Stimulated activated naive CD8-positive, alpha-beta T cell treated with anti-CD3 and anti-CD28 coated beads, Interleukin-15, Interleukin-2, amounts not matched to agents 100 ng/mL and 50 ng/mL, for 24 hours (primary cell): ENCODE data around the gene CALHM6.

Experiments used
- H3K27ac Mint-ChIP-seq: one replicate; pipeline ENCODE4 v1.8.0; 2021; ENCODE audit warnings: mild to moderate bottlenecking, mixed read lengths
- H3K27me3 Mint-ChIP-seq: one replicate; pipeline ENCODE4 v1.8.0; 2021; ENCODE audit warnings: mixed read lengths
- H3K36me3 Mint-ChIP-seq: one replicate; pipeline ENCODE4 v1.8.0; 2021; ENCODE audit warnings: low read depth, mixed read lengths
- H3K4me1 Mint-ChIP-seq: one replicate; pipeline ENCODE4 v1.8.0; 2021; ENCODE audit warnings: low read depth, mixed read lengths
- H3K4me3 Mint-ChIP-seq: one replicate; pipeline ENCODE4 v1.8.0; 2021; ENCODE audit warnings: mild to moderate bottlenecking, mixed read lengths
- H3K9me3 Mint-ChIP-seq: one replicate; pipeline ENCODE4 v1.8.0; 2021; ENCODE audit warnings: mixed read lengths

CALHM6 gene

DNA sequence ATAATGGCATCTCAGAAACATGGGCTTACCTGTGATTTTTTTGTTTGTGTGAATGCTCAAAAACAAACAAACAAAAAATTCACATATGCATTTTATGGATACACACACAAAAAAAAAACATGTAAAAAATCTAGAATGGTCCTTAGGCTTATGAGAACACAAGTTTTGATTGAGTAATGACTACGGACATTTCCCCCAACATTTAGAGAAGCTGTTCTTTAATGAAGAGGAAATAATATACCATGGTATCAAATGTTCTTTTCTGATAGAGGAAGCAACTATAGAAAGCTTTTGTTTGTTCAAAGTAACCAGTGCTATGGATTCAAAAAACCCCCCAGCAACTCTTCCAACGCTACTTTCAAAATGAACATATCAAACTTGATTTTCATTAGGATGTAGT is 8.6 kb upstream of the CALHM6 start:
- Mint-ChIP-seq H3K27ac (no peak overlapping the region), H3K36me3 (no peaks in the 10 kb centered on the region), H3K4me1 (peaks cover 11% of the 10 kb centered on the region), H3K27me3 (peaks cover 16% of the 10 kb centered on the region), H3K9me3 (no peaks in the 10 kb centered on the region), H3K4me3 (no peak overlapping the region)

DNA sequence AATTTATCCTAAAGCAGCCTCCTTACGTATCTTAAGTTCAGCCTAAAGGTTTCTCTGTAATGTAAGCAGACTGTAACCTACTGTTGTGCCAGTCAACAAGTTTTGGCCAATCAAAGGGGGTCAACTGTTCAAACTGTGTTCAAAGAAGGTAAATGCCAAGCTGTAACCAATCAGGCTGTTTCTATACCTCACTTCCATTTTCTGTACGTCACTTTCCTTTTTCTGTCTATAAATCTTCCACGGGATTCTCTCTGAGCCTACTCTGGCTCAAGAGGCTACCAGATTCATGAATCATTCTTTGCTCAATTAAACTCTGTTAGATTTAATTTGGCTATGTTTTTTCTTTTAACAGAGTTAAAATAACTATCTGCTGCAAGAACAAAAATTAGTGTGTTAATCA is 5.1 kb upstream of the CALHM6 start:
- H3K27me3 Mint-ChIP-seq = peaks cover 19% of the 10 kb centered on the region
- H3K4me1 Mint-ChIP-seq = peaks cover 8% of the 10 kb centered on the region
- no peaks in the 10 kb centered on the region for H3K9me3 Mint-ChIP-seq
- H3K27ac Mint-ChIP-seq = no peak overlapping the region
- H3K36me3 Mint-ChIP-seq = no peaks in the 10 kb centered on the region
- H3K4me3 Mint-ChIP-seq = no peak overlapping the region

DNA sequence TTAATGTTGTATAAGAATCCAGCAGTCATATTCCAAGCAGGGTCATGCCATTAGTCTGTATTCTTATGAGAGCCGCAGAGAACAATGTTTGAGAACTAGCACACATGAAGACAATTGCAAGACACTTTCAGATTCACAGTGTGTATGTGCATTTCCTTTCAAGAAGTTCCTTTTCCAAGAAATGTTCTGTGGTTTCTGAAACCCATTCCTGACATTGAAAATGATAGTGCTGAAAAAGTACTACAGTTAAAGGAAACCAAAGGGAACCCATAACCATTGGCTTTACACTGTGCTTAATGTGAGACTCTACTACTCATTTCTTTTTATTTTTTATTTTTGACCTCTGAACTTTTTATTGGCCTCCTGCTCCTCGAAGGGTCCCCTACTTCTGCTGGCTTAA is 4.2 kb upstream of the CALHM6 start:
- Mint-ChIP-seq H3K27me3 (peaks cover 20% of the 10 kb centered on the region), H3K27ac (no peak overlapping the region), H3K4me1 (peaks cover 11% of the 10 kb centered on the region), H3K9me3 (no peaks in the 10 kb centered on the region), H3K4me3 (no peak overlapping the region), H3K36me3 (no peaks in the 10 kb centered on the region)

DNA sequence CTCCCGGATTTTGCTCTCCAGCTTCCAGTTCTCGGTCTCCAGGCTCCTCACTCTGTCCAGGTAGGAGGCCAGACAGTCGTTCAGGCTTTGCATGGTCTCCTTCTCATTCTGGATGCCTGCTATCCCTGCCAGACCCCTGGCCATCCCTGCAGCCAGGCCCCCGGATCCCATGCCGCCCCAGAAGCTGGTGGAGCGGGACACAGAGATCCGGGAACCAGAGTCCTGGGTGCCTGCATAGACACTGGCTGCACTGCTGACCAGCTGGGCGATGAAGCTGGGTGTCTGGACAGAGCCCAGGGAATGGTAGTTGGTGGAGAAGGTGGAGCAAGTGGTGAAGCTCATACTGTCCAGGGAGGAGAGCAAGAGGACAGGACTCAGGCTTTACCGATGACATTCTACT is 2.9 kb upstream of the CALHM6 start:
- Mint-ChIP-seq H3K27me3 (peaks cover 29% of the 10 kb centered on the region), H3K36me3 (no peaks in the 10 kb centered on the region), H3K9me3 (no peaks in the 10 kb centered on the region), H3K4me3 (no peak overlapping the region), H3K4me1 (peaks cover 19% of the 10 kb centered on the region), H3K27ac (no peak overlapping the region)

DNA sequence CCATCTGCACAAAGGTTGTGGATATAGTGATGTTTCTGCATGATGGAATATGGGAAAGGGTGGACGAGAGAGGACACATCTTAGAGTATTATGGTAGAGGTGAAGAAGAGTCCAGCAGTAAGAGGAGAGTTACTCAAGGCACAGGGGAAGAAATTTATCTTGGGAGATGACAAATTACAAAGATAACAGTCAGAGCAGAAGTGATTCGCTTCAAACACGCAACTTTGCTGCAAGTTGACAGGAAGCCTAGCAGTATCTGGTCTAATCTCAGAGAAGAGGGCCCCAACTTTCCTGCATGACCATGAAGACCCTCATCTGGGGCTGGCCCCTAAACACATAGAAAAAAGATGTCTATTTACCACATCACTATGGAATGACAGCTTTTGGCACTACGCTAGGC is 1.2 kb upstream of the CALHM6 start:
- Mint-ChIP-seq H3K27ac (no peak overlapping the region), H3K27me3 (peaks cover 41% of the 10 kb centered on the region), H3K36me3 (no peaks in the 10 kb centered on the region), H3K4me1 (peaks cover 30% of the 10 kb centered on the region), H3K9me3 (no peaks in the 10 kb centered on the region), H3K4me3 (no peak overlapping the region)

DNA sequence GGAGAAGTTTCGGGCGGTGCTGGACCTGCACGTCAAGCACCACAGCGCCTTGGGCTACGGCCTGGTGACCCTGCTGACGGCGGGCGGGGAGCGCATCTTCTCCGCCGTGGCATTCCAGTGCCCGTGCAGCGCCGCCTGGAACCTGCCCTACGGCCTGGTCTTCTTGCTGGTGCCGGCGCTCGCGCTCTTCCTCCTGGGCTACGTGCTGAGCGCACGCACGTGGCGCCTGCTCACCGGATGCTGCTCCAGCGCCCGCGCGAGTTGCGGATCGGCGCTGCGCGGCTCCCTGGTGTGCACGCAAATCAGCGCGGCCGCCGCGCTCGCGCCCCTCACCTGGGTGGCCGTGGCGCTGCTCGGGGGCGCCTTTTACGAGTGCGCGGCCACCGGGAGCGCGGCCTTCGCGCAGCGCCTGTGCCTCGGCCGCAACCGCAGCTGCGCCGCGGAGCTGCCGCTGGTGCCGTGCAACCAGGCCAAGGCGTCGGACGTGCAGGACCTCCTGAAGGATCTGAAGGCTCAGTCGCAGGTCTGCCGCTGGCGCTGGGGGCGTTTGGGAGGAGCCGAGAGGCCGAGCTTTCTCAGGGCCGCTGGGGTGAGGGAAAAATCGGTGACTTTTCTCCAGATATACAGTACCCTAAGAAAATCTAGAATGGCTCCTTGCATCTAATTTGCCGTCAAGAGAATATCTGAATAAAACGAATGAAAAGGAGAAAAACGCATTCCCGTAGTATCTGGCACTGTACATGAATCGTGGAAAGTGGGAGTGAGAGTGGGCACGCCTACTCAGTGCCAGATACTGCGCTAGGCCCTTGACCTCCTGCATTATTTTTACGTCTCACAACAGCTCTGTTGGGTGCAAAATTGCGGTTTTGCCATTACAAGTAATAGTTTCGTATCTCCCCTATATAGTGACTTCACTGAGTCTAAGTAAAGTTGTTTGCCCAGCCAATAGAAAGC is 1.0 kb downstream of the CALHM6 start:
- no peaks in the 10 kb centered on the region for H3K9me3 Mint-ChIP-seq
- peaks cover 46% of the 10 kb centered on the region for H3K4me1 Mint-ChIP-seq
- peak overlapping the region; percentile 72 for H3K27ac Mint-ChIP-seq
- peak overlapping the region; percentile 75 for H3K4me3 Mint-ChIP-seq
- no peaks in the 10 kb centered on the region for H3K36me3 Mint-ChIP-seq
- H3K27me3 Mint-ChIP-seq = peaks cover 41% of the 10 kb centered on the region

DNA sequence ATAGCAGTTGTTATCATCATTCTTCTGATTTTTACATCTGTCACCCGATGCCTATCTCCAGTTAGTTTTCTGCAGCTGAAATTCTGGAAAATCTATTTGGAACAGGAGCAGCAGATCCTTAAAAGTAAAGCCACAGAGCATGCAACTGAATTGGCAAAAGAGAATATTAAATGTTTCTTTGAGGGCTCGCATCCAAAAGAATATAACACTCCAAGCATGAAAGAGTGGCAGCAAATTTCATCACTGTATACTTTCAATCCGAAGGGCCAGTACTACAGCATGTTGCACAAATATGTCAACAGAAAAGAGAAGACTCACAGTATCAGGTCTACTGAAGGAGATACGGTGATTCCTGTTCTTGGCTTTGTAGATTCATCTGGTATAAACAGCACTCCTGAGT is 2.1 kb downstream of the CALHM6 start:
- no peak overlapping the region for H3K4me3 Mint-ChIP-seq
- peaks cover 41% of the 10 kb centered on the region for H3K27me3 Mint-ChIP-seq
- no peak overlapping the region for H3K27ac Mint-ChIP-seq
- H3K4me1 Mint-ChIP-seq = peaks cover 46% of the 10 kb centered on the region
- H3K36me3 Mint-ChIP-seq = no peaks in the 10 kb centered on the region
- no peaks in the 10 kb centered on the region for H3K9me3 Mint-ChIP-seq

DNA sequence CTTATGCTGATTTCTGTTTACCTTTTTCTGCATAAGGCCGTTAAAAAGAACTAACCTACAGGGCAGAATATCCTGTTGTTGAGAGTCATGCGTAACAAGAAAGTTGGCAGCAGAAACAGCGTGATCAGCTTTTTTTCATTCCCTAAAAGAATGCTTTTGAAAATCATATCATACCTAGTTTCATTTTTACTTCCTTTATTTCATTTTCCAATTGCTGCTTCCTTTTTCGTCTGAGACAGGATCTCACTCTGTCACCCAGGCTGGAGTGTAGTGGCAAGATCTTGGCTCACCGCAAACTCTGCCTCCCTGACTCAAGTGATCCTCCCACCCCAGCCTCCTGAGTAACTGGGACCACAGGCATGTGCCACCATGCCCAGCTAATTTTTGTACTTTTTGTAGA is 4.1 kb downstream of the CALHM6 start:
- Mint-ChIP-seq H3K27ac (no peak overlapping the region), H3K9me3 (no peaks in the 10 kb centered on the region), H3K4me3 (no peak overlapping the region), H3K36me3 (no peaks in the 10 kb centered on the region), H3K27me3 (peaks cover 34% of the 10 kb centered on the region), H3K4me1 (peaks cover 46% of the 10 kb centered on the region)

DNA sequence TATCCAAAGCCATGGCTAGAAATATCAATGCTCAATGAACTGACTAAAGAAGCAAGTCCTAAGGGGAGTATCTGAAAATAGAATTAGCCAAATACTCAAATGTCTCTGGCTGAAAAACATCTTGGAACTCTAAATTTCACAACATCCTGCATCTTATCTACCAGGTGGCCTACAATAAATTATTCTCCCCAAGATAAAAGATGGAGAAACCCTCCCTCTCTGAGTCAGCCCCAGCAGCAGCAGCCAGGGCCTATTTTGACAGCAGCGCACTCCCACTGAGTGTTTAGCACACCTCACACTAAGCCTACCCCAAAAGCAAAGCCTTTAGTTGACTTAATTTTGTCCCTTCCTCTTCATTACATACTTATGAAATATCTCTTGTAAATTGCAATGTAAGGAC is 5.9 kb downstream of the CALHM6 start:
- H3K4me1 Mint-ChIP-seq = peaks cover 34% of the 10 kb centered on the region
- H3K27ac Mint-ChIP-seq = no peak overlapping the region

DNA sequence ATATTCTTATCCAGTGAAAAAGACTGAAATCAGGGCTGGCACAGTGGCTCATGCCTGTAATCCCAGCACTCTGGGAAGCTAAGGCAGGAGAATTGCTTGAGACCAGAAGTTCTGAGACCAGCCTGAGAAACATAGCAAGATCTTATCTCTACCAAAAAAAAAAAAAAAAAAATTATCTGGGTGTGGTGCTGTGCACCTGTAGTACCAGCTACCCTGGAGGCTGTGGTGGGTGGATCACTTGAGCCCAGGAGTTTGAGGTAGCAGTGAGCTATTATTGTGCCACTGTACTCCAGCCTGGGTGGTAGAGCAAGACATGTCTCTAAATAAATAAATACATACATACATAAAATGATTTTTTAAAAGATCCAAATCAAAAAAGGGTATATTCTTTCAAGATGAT is 6.3 kb downstream of the CALHM6 start:
- Mint-ChIP-seq H3K4me1 (peaks cover 33% of the 10 kb centered on the region), H3K36me3 (no peaks in the 10 kb centered on the region), H3K27me3 (peaks cover 19% of the 10 kb centered on the region), H3K4me3 (no peak overlapping the region), H3K27ac (no peak overlapping the region), H3K9me3 (no peaks in the 10 kb centered on the region)

More for the DNA sequence above, 5.9 kb downstream of the CALHM6 start:
- Mint-ChIP-seq H3K36me3 (no peaks in the 10 kb centered on the region), H3K27me3 (peaks cover 21% of the 10 kb centered on the region), H3K4me3 (no peak overlapping the region), H3K9me3 (no peaks in the 10 kb centered on the region)

DNA sequence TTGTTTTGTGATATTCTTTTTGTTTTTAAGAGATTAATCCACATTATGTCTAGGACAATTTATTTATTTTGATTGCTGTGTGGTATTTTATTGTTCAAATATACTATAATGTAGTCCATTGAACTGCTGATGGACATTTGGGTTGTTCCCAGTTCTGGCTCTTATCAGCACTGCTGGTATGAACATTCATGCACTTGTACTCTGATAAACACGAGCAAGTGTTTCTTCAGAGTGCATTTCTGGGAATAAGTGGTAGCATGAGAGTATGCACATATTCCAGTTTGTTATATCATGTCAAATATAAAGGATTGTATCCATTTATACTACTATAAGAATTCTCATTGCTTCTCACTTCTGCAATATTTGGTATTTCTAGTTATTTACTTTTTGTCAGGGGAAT is 7.1 kb downstream of the CALHM6 start:
- H3K36me3 Mint-ChIP-seq = no peaks in the 10 kb centered on the region
- no peak overlapping the region for H3K27ac Mint-ChIP-seq
- peaks cover 26% of the 10 kb centered on the region for H3K4me1 Mint-ChIP-seq
- no peak overlapping the region for H3K4me3 Mint-ChIP-seq
- peaks cover 11% of the 10 kb centered on the region for H3K27me3 Mint-ChIP-seq
- no peaks in the 10 kb centered on the region for H3K9me3 Mint-ChIP-seq

DNA sequence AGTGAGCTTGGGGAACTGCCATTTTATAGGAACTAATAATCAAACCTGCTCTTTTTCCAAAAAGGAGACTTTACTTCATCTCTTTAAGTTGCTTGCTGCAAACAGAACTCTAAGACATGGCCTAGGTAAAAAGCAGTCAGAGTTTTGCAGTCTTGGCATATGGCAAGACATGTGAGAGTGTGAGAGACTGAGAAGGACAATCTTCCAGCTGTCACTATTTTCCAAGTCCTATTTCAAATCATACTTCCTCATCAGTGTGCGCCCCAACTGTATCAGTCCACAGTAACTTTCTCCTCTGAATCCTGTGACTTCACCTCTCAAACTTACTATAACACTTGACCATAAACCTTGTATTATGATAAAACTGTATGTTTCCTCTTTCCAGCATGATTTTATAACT is 10.4 kb downstream of the CALHM6 start:
- no peaks in the 10 kb centered on the region for H3K27me3 Mint-ChIP-seq
- H3K36me3 Mint-ChIP-seq = no peaks in the 10 kb centered on the region
- no peak overlapping the region for H3K27ac Mint-ChIP-seq
- H3K4me3 Mint-ChIP-seq = no peak overlapping the region
- no peaks in the 10 kb centered on the region for H3K9me3 Mint-ChIP-seq
- H3K4me1 Mint-ChIP-seq = peaks cover 21% of the 10 kb centered on the region

DNA sequence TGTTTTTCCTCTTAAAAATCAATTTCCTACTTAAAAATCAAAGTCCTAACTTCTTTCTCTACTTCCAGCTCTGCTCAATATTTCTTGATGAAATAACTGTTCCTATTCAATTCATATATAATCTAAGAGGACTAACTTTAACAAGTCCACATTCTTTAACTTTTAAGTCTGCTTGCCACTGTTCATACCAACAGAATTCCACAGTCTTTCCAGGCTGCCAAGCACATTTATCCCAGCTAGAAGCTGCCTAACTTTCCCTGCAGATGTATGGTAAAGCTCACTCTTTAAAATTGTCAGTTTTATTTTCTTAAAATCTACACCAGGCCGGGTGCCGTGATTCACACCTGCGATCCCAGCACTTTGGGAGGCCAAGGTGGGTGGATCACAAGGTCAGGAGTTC is 11.5 kb downstream of the CALHM6 start:
- H3K9me3 Mint-ChIP-seq = no peaks in the 10 kb centered on the region

DNA sequence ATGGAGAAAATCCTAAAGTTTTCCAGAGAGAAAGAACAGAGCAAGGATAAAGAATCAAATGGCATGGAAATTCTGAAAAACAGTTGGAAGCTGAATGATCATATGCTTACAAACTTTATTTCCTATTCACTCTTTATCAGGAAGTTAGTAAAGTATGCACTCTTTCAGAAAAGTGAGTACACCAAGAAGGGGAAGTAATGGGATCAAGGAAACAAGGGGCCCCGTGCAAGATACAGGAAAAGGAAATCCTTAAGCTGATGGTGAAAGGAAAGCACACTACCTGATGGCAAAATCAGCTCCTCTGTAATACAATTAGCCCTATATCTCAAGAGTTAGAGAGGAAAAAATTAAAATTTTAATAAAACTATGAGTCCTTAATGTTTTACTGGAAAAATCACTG is 14.0 kb downstream of the CALHM6 start:
- Mint-ChIP-seq H3K27me3 (no peaks in the 10 kb centered on the region), H3K9me3 (no peaks in the 10 kb centered on the region), H3K27ac (no peak overlapping the region), H3K4me1 (peaks cover 20% of the 10 kb centered on the region), H3K4me3 (peak overlapping the region; percentile 19), H3K36me3 (no peaks in the 10 kb centered on the region)

More for the DNA sequence above, 11.5 kb downstream of the CALHM6 start:
- H3K4me3 Mint-ChIP-seq = no peak overlapping the region
- no peaks in the 10 kb centered on the region for H3K27me3 Mint-ChIP-seq
- H3K36me3 Mint-ChIP-seq = no peaks in the 10 kb centered on the region
- H3K27ac Mint-ChIP-seq = no peak overlapping the region
- H3K4me1 Mint-ChIP-seq = peaks cover 20% of the 10 kb centered on the region

DNA sequence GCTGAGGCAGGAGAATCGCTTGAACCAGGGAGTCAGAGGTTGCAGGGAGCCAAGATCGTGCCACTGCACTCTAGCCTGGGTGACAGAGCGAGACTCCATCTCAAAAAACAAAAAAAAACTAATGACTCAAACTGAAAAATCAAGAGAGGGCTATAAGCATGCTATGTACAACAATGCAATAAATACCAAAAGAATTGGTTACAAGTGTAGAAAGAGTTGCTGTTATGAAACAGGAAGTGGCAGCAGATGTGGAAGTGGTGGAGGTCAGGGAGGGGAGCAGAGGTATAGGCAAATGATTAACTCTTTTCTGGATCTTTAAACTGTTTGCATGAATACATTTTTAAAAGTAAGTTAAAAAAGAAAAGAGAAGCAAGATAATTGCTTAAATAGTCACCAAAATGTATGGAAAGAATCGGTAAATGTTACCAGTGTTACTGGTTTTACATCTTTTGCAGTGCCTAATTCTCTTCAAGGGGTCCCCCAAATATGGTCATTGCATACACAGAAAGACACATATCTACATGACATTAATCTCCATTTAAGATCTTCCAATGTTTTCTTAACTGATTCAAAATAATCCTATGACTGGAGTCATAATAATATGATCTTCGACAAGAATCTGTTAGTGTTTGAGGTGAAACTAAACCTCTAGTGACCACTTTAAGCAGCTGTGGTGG is 15.0 kb downstream of the CALHM6 start:
- no peaks in the 10 kb centered on the region for H3K36me3 Mint-ChIP-seq
- no peaks in the 10 kb centered on the region for H3K27me3 Mint-ChIP-seq
- H3K9me3 Mint-ChIP-seq = no peaks in the 10 kb centered on the region
- H3K27ac Mint-ChIP-seq = no peak overlapping the region
- H3K4me1 Mint-ChIP-seq = peaks cover 20% of the 10 kb centered on the region
- H3K4me3 Mint-ChIP-seq = no peak overlapping the region
